Lower leg skin (tissue), 4 donors: ENCODE results near the gene HIRIP3. TPM values are rescaled to one million over a fixed set of nuclear protein-coding genes. Genes with fewer than 3 reads are reported as not detected.

Experiments
- DNase-seq, 2 donors: peaks; one replicate each; pipeline ENCODE4 v3.0.0-alpha.2; 2019; ENCODE audit warnings: low spot score in 2 of 2
- H3K4me3 ChIP-seq: fragments of 200-600 bp; sonication (generic); 2 replicates; pipeline ENCODE4 v1.5.1; 2017; ENCODE audit warnings: mild to moderate bottlenecking, low read depth; ENCODE audit not compliant: poor library complexity, severe bottlenecking
- POLR2A ChIP-seq, 2 donors: fragments of 450-650 bp; IDR thresholded peaks; one replicate each; pipeline ENCODE4 v1.6.1; 2016 to 2017; ENCODE audit warnings: antibody characterized with exemption in 2 of 2, mild to moderate bottlenecking in 1 of 2, moderate library complexity in 1 of 2
- WGBS, 2 donors: methylation state at CpG; one replicate each; pipeline ENCODE4 v1.1.5; 2018; 5-methylcytosine and 5-hydroxymethylcytosine counted together
- intact Hi-C: fragments of 100-400 bp; cut with DNase I; formaldehyde crosslinking; loops from one replicate; pipeline ENCODE4 v1.15.0; 2023; ENCODE audit warnings: low total_unique reads
- total RNA-seq, 4 donors: library from RNA; depleted of rRNA; stranded (reverse); fragments of >200 nt; gene quantifications; one replicate each; pipeline ENCODE4 v1.1.0, GENCODE V29; 2016
- TF ChIP-seq, protein P1 (sequence below), 3 donors: fragments of 450-650 bp; IDR thresholded peaks; one replicate each; pipeline ENCODE4 v1.5.1; 2016; ENCODE audit warnings: antibody characterized with exemption in 3 of 3, mild to moderate bottlenecking in 3 of 3, moderate library complexity in 2 of 3

Gene HIRIP3
- total RNA-seq, 4 donors from 2014 or later: 13.7 to 28.9 (median 21.5) TPM

GRCh38 chr16:30031477-30031918, 36.1 kb upstream of the HIRIP3 start:
- TF ChIP-seq POLR2A (IDR thresholded peaks at IDR 0.05): no peak
- TF ChIP-seq, protein P1, sequence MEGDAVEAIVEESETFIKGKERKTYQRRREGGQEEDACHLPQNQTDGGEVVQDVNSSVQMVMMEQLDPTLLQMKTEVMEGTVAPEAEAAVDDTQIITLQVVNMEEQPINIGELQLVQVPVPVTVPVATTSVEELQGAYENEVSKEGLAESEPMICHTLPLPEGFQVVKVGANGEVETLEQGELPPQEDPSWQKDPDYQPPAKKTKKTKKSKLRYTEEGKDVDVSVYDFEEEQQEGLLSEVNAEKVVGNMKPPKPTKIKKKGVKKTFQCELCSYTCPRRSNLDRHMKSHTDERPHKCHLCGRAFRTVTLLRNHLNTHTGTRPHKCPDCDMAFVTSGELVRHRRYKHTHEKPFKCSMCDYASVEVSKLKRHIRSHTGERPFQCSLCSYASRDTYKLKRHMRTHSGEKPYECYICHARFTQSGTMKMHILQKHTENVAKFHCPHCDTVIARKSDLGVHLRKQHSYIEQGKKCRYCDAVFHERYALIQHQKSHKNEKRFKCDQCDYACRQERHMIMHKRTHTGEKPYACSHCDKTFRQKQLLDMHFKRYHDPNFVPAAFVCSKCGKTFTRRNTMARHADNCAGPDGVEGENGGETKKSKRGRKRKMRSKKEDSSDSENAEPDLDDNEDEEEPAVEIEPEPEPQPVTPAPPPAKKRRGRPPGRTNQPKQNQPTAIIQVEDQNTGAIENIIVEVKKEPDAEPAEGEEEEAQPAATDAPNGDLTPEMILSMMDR (IDR thresholded peaks at IDR 0.05): no peak
- WGBS, 2 donors: 17 to 23% methylated on average over 11 of the region's 11 CpGs
- no peak overlapping the region for H3K4me3 ChIP-seq
- DNase-seq: no peak
- intact Hi-C loops: no loop called here

DNA sequence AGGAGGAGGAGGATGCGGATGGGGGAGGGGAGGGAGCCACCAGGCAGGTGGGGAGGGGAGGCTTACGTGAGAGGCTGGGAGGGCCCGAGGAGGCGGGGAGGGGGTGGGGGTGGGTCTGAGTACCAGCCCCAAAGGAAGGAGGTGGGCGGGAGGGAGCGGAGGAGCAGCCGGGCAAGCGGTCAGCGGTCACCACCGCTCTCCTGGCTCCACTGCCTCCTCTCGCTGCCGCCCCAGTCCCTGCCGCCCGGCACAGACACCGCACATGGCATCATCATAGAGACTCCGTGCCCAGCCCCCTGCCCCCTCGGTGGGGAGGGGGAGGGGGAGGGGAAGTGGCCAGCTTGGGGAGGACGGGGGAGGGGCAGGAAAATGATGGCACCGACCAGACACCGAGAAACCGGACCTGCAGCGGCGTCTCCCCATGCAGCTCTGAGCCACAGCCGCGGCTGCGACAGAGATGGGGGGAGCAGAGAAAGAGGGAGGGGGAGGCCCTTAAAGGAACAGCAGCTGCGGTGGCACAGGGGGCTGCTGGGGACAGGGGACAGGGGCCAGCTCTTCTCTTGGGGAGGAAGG, 35.5 kb upstream of the HIRIP3 start, which contains the start of gene TLCD3B:
Gene TLCD3B (minus strand): TSS at position 431 of the 573 bp plus-strand sequence. CDS start 744 bp downstream, outside the sequence.
- TF ChIP-seq, protein P1 (IDR thresholded peaks at IDR 0.05): no peak
- TF ChIP-seq POLR2A (IDR thresholded peaks at IDR 0.05): no peak
- H3K4me3 ChIP-seq: no peak within 1 kb of the TSS
- intact Hi-C loops: no loop called here
- 2% methylated on average over 26 to 27 of the region's 27 CpGs for WGBS, 2 donors
- no peak for DNase-seq

GRCh38 chr16:30030011-30030685, 34.7 kb upstream of the HIRIP3 start:
- H3K4me3 ChIP-seq: no peak overlapping the region
- intact Hi-C loops: no loop called here
- TF ChIP-seq, protein P1 (IDR thresholded peaks at IDR 0.05): no peak
- TF ChIP-seq POLR2A (IDR thresholded peaks at IDR 0.05): no peak
- WGBS, 2 donors: 26 to 27% methylated on average over 23 of the region's 23 CpGs
- DNase-seq: no peak

GRCh38 chr16:30028438-30029076, 33.1 kb upstream of the HIRIP3 start:
- no peak for DNase-seq
- intact Hi-C loops: loop anchor here (1.0 to 5.0 kb wide), 2 partner anchors 121 to 331 kb away; no protein-coding TSS in a partner anchor
- no peak overlapping the region for H3K4me3 ChIP-seq
- 8 to 13% methylated on average over 17 to 18 of the region's 18 CpGs for whole genome bisulfite sequencing, 2 donors
- TF ChIP-seq, protein P1 (IDR thresholded peaks at IDR 0.05): no peak
- no peak for TF ChIP-seq POLR2A (IDR thresholded peaks at IDR 0.05)

- intact Hi-C loops: loop anchor here (5.0 kb wide), 1 partner anchor 331 kb away; no protein-coding TSS in a partner anchor
- TF ChIP-seq POLR2A (IDR thresholded peaks at IDR 0.05): no peak
- TF ChIP-seq, protein P1 (IDR thresholded peaks at IDR 0.05): no peak
- 37 to 45% methylated on average over 12 of the region's 13 CpGs for WGBS, 2 donors
- no peak for DNase-seq
- H3K4me3 ChIP-seq: no peak overlapping the region
Measured at GRCh38 chr16:30027588-30028437, 32.4 kb upstream of the HIRIP3 start.
